ENCODE results near the gene LTBP1. TPM values are rescaled to one million over a fixed set of nuclear protein-coding genes. Genes with fewer than 3 reads are reported as not detected.

LTBP1 gene
- total RNA-seq, 1 experiment from 2014 or later = 28.5 TPM

DNA sequence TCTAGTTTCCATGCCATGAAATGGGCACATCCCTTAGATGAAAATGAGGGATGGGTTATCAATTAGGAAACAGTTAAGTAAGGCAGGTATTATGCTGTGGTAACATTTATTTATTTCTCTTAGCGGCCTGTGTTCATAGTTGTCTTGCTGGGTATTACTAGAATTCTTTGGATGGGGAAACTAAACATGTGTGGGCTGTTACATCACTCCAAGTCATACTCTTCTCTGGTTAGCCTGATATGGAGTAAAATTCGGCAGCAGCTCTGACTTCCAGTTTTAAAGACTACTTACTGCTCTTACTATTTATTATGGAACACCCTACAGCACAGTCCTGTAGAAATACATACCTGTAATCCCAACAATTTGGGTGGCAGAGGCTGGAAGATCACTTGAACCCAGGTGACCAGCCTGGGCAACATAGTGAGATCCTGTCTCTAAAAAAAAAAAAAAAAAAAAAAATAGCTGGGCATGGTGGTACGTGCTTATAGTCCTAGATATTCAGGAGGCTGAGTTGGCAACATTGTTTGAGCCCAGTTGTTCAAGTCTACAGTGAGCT is 496.6 kb downstream of the LTBP1 start:
- no peaks in the 10 kb centered on the region for H3K23me2 ChIP-seq (ENCODE audit: insufficient read length, low read depth, low read length, poor library complexity, severe bottlenecking)
- no peak overlapping the region for H3K56ac ChIP-seq (ENCODE audit: insufficient read length, low read depth, low read length)
- H3K36me3 Mint-ChIP-seq (ENCODE audit: insufficient read depth in 1 of 3, low read depth in 3 of 3) = no peaks in the 10 kb centered on the region
- no CpG with 5 or more reads among the region's 3 CpGs for WGBS (ENCODE audit: extremely low coverage, insufficient read length, low lambda C conversion rate)
- no peak overlapping the region for H4K5ac ChIP-seq (ENCODE audit: insufficient read length, low read depth, low read length)
- no peak overlapping the region for H3K23ac ChIP-seq (ENCODE audit: insufficient read length, low read depth, low read length)
- H2BK12ac ChIP-seq (ENCODE audit: insufficient read length, low read depth, low read length) = no peak overlapping the region
- no peak overlapping the region for H2BK15ac ChIP-seq (ENCODE audit: low read depth, low read length)
- no peaks in the 10 kb centered on the region for H3K9me3 Mint-ChIP-seq
- no peaks in the 10 kb centered on the region for H3K9me3 ChIP-seq (ENCODE audit: control insufficient read depth, low read depth, low read length)
- no peaks in the 10 kb centered on the region for H3K27me3 Mint-ChIP-seq (ENCODE audit: low read depth)
- H2BK20ac ChIP-seq (ENCODE audit: low read depth, low read length, poor library complexity, severe bottlenecking) = no peak overlapping the region
- no peak overlapping the region for H3K4me3 Mint-ChIP-seq
- no peaks in the 10 kb centered on the region for H3K27me3 ChIP-seq (ENCODE audit: insufficient read depth, low read length)
- no peak overlapping the region for H4K8ac ChIP-seq (replicated peaks; ENCODE audit: insufficient read length, low read depth, low read length)
- H3K4me1 Mint-ChIP-seq = peaks cover 3 to 6% of the 10 kb centered on the region in 2 experiments; a peak in 2 of 4 replicates
- no peak for TF ChIP-seq CTCF (conservative IDR thresholded peaks at IDR 0.05)
- H3K4me1 ChIP-seq (ENCODE audit: insufficient read depth, low read length) = no peaks in the 10 kb centered on the region
- no peak overlapping the region for H3K4ac ChIP-seq (ENCODE audit: low read depth, low read length)
- no peak overlapping the region for H3K18ac ChIP-seq (ENCODE audit: insufficient read length, low read depth, low read length)
- H4K20me1 ChIP-seq (ENCODE audit: control insufficient read depth, insufficient read depth, insufficient read length) = no peaks in the 10 kb centered on the region
- H3K27ac Mint-ChIP-seq = no peak overlapping the region
- H2AK5ac ChIP-seq (ENCODE audit: insufficient read length, low read length) = no peak overlapping the region
- no peak overlapping the region for H3T11ph ChIP-seq (ENCODE audit: low read length)
- no peak overlapping the region for H3K14ac ChIP-seq (ENCODE audit: insufficient read depth, low read length)
- H3K79me1 ChIP-seq (ENCODE audit: insufficient read depth, low read depth, low read length, poor library complexity, severe bottlenecking) = no peaks in the 10 kb centered on the region
- H2BK120ac ChIP-seq (ENCODE audit: low read depth, low read length, poor library complexity, severe bottlenecking) = no peak overlapping the region
- DNase-seq = no peak
- H4K91ac ChIP-seq (ENCODE audit: insufficient read length, low read depth, low read length) = no peak overlapping the region
- no peak overlapping the region for H3K9ac ChIP-seq (ENCODE audit: extremely low read depth, insufficient read length, low read length)
- no peak overlapping the region for H3K27ac ChIP-seq (ENCODE audit: insufficient read length, low read depth, low read length)
- H2AFZ ChIP-seq (ENCODE audit: low read length) = no peak overlapping the region
- H2BK5ac ChIP-seq (ENCODE audit: insufficient read length, low read length) = no peak overlapping the region
- H3K4me2 ChIP-seq (ENCODE audit: insufficient read depth, insufficient read length, low read length) = no peak overlapping the region
- H3K79me2 ChIP-seq (ENCODE audit: insufficient read depth, low read length) = no peaks in the 10 kb centered on the region
